ENCODE measurements around the gene ZNF860. TPM values are rescaled to one million over a fixed set of nuclear protein-coding genes. Genes with fewer than 3 reads are reported as not detected.

ZNF860 gene
- polyA plus RNA-seq, 3 donors = not detected

- intact Hi-C loops (cut with micrococcal nuclease) = no loop called here
Measured at GRCh38 chr3:31968927-31969418, 12.6 kb upstream of the ZNF860 start.

GRCh38 chr3:31971607-31972006, 9.9 kb upstream of the ZNF860 start:
- H3K36me3 Mint-ChIP-seq = no peaks in the 10 kb centered on the region
- no peak overlapping the region for H3K4me3 Mint-ChIP-seq
- 100% methylated on average over 1 of the region's 3 CpGs for WGBS (ENCODE audit: insufficient coverage)
- H3K9me3 Mint-ChIP-seq = peaks cover 0 to 3% (median 0%) of the 10 kb centered on the region in 7 donors
- H3K4me1 Mint-ChIP-seq = no peaks in the 10 kb centered on the region
- no peaks in the 10 kb centered on the region for H4K20me1 ChIP-seq (ENCODE audit: insufficient read depth, low read length)
- no peak overlapping the region for H3K9ac ChIP-seq (ENCODE audit: insufficient read depth, low read length, poor library complexity, severe bottlenecking)
- TF ChIP-seq CTCF (IDR thresholded peaks at IDR 0.05) = no peak
- H2AFZ ChIP-seq (ENCODE audit: insufficient read depth, low read depth, low read length, poor library complexity, severe bottlenecking) = no peak overlapping the region
- H3K9me3 ChIP-seq (replicated peaks in 1 of 2; ENCODE audit: control insufficient read depth in 1 of 2, insufficient read depth in 1 of 2, low read length in 2 of 2) = no peaks in the 10 kb centered on the region
- no peak overlapping the region for H3K27ac ChIP-seq (ENCODE audit: low read depth in 1 of 2, low read length in 2 of 2)
- no peaks in the 10 kb centered on the region for H3K4me1 ChIP-seq (ENCODE audit: control insufficient read depth in 1 of 2, insufficient read depth in 2 of 2, low read length in 2 of 2)
- H3K4me3 ChIP-seq (replicated peaks in 1 of 3; ENCODE audit: low read depth in 2 of 3, low read length in 3 of 3) = no peak overlapping the region
- H3K27me3 ChIP-seq (ENCODE audit: control insufficient read depth in 2 of 2, insufficient read depth in 2 of 2, low read length in 2 of 2) = no peaks in the 10 kb centered on the region
- intact Hi-C loops (cut with micrococcal nuclease) = no loop called here
- no peaks in the 10 kb centered on the region for H3K79me2 ChIP-seq (ENCODE audit: insufficient read depth, low read length)
- H3K4me2 ChIP-seq (replicated peaks; ENCODE audit: extremely low read depth, low read length, poor library complexity, severe bottlenecking) = no peak overlapping the region
- no peak for DNase-seq
- H3K27me3 Mint-ChIP-seq (ENCODE audit: low read depth in 3 of 3) = peaks cover 4 to 5% (median 5%) of the 10 kb centered on the region in 3 donors
- H3K36me3 ChIP-seq (replicated peaks in 1 of 2; ENCODE audit: control insufficient read depth in 1 of 2, insufficient read depth in 2 of 2, low read length in 2 of 2) = no peaks in the 10 kb centered on the region
- H3K27ac Mint-ChIP-seq = no peak overlapping the region

More at GRCh38 chr3:31968927-31969418, 12.6 kb upstream of the ZNF860 start:
- DNase-seq = no peak
- TF ChIP-seq CTCF (IDR thresholded peaks at IDR 0.05) = no peak
- H3K36me3 Mint-ChIP-seq = no peaks in the 10 kb centered on the region
- H3K27me3 Mint-ChIP-seq (ENCODE audit: low read depth in 3 of 3) = peaks cover 4 to 7% (median 4%) of the 10 kb centered on the region in 3 donors
- H3K9me3 ChIP-seq (replicated peaks in 1 of 2; ENCODE audit: control insufficient read depth in 1 of 2, insufficient read depth in 1 of 2, low read length in 2 of 2) = no peaks in the 10 kb centered on the region
- no peaks in the 10 kb centered on the region for H3K27me3 ChIP-seq (ENCODE audit: control insufficient read depth in 2 of 2, insufficient read depth in 2 of 2, low read length in 2 of 2)
- H3K4me3 Mint-ChIP-seq = no peak overlapping the region
- H3K27ac ChIP-seq (ENCODE audit: low read depth in 1 of 2, low read length in 2 of 2) = no peak overlapping the region
- no peak overlapping the region for H3K27ac Mint-ChIP-seq
- no peaks in the 10 kb centered on the region for H3K36me3 ChIP-seq (replicated peaks in 1 of 2; ENCODE audit: control insufficient read depth in 1 of 2, insufficient read depth in 2 of 2, low read length in 2 of 2)
- H3K4me1 Mint-ChIP-seq = no peaks in the 10 kb centered on the region
- H3K9ac ChIP-seq (ENCODE audit: insufficient read depth, low read length, poor library complexity, severe bottlenecking) = no peak overlapping the region
- H4K20me1 ChIP-seq (ENCODE audit: insufficient read depth, low read length) = no peaks in the 10 kb centered on the region
- no peaks in the 10 kb centered on the region for H3K4me1 ChIP-seq (ENCODE audit: control insufficient read depth in 1 of 2, insufficient read depth in 2 of 2, low read length in 2 of 2)
- no peak overlapping the region for H3K4me2 ChIP-seq (replicated peaks; ENCODE audit: extremely low read depth, low read length, poor library complexity, severe bottlenecking)
- peaks cover 0 to 2% (median 0%) of the 10 kb centered on the region in 7 donors for H3K9me3 Mint-ChIP-seq
- H3K79me2 ChIP-seq (ENCODE audit: insufficient read depth, low read length) = no peaks in the 10 kb centered on the region
- no peak overlapping the region for H2AFZ ChIP-seq (ENCODE audit: insufficient read depth, low read depth, low read length, poor library complexity, severe bottlenecking)
- WGBS (ENCODE audit: insufficient coverage) = 100% methylated on average over 1 of the region's 6 CpGs
- H3K4me3 ChIP-seq (replicated peaks in 1 of 3; ENCODE audit: low read depth in 2 of 3, low read length in 3 of 3) = no peak overlapping the region

Data from CD14-positive monocyte (primary cell).